ENCODE measurements around the gene NEURL2.
A peak's percentile ranks its signal among the peaks of the same experiment; 100 is the strongest.
"Not testable (repeated sequence)": the region's sequence is repeated elsewhere in the genome, so short reads cannot be mapped to it uniquely, and the experiment has no call there.

The NEURL2 gene

GRCh38 chr20:45933266-45934045, 42.4 kb upstream of the NEURL2 start:
- Histone ChIP-seq H3K36me3 (peaks cover 21% of the 10 kb centered on the region), H3K4me3 (peak overlapping the region; percentile 91), H3K9me3 (no peaks in the 10 kb centered on the region), H3K27ac (peak overlapping the region; percentile 100), H3K4me2 (peak overlapping the region; percentile 88), H3K4me1 (peaks cover 16% of the 10 kb centered on the region), H3K9ac (peak overlapping the region; percentile 100), H3K27me3 (no peaks in the 10 kb centered on the region), H4K20me1 (peaks cover 32% of the 10 kb centered on the region)
- no peak for TF ChIP-seq Cebpa-rat (IDR thresholded peaks at IDR 0.05)

- H3K4me2 ChIP-seq, H3K9ac ChIP-seq, H3K36me3 ChIP-seq, H3K4me3 ChIP-seq, H3K9me3 ChIP-seq, H3K27ac ChIP-seq, H3K27me3 ChIP-seq: not testable (repeated sequence)
- peaks cover 15% of the 10 kb centered on the region for H4K20me1 ChIP-seq
- peaks cover 16% of the 10 kb centered on the region for H3K4me1 ChIP-seq
These were observed 40.7 kb upstream of the NEURL2 start for GRCh38 chr20:45931680-45932079.

DNA sequence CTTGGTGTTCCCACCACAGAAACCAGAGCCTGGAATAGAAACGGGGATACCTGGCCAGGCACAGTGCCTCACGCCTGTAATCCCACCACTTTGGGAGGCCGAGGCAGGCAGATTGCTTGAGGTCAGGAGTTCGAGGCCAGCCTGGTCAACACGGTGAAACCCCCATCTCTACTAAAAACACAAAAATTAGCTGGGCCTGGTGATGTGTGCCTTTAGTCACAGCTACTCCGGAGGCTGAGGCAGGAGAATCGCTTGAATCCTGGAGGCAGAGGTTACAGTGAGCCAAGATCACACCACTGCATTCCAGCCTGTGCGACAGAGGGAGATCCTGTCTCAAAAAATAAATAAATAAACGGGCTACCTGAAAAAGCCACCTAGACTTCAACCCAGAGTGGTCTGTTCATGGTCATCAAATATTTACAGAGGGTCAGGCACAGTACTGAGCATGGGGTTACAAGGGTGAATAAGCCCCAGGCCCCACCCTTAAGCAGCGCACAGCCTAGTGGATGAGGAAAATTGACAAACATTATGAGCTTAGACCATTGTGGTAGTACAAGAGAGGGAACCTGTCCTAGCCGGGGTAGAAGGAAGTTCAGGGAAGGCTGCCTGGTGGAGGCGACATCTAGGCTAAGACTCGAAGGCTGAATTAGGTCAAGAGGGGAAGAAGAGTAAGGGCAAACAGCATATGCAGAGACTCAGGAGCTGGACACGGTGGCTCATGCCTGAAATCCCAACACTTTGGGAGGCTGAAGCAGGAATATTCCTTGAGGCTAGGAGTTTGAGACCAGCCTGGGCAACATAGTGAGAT, 36.3 kb upstream of the NEURL2 start:
- TF ChIP-seq Cebpa-rat (IDR thresholded peaks at IDR 0.05): no peak
- Histone ChIP-seq H3K36me3 (no peaks in the 10 kb centered on the region), H3K9me3 (no peaks in the 10 kb centered on the region), H3K4me1 (peaks cover 5% of the 10 kb centered on the region), H3K9ac (no peak overlapping the region), H4K20me1 (no peaks in the 10 kb centered on the region), H3K4me2 (no peak overlapping the region), H3K27me3 (no peaks in the 10 kb centered on the region), H3K4me3 (no peak overlapping the region), H3K27ac (no peak overlapping the region)

GRCh38 chr20:45926731-45927070, 35.7 kb upstream of the NEURL2 start:
- H3K4me1 ChIP-seq: peaks cover 8% of the 10 kb centered on the region
- no peak for TF ChIP-seq Cebpa-rat (IDR thresholded peaks at IDR 0.05)
- no peak overlapping the region for H3K9ac ChIP-seq
- no peaks in the 10 kb centered on the region for H3K9me3 ChIP-seq
- no peaks in the 10 kb centered on the region for H3K36me3 ChIP-seq
- no peaks in the 10 kb centered on the region for H3K27me3 ChIP-seq
- no peak overlapping the region for H3K4me3 ChIP-seq
- H3K4me2 ChIP-seq: no peak overlapping the region
- no peaks in the 10 kb centered on the region for H4K20me1 ChIP-seq
- no peak overlapping the region for H3K27ac ChIP-seq

GRCh38 chr20:45925821-45926506, 35.0 kb upstream of the NEURL2 start:
- H4K20me1 ChIP-seq: no peaks in the 10 kb centered on the region
- no peak for TF ChIP-seq Cebpa-rat (IDR thresholded peaks at IDR 0.05)

DNA sequence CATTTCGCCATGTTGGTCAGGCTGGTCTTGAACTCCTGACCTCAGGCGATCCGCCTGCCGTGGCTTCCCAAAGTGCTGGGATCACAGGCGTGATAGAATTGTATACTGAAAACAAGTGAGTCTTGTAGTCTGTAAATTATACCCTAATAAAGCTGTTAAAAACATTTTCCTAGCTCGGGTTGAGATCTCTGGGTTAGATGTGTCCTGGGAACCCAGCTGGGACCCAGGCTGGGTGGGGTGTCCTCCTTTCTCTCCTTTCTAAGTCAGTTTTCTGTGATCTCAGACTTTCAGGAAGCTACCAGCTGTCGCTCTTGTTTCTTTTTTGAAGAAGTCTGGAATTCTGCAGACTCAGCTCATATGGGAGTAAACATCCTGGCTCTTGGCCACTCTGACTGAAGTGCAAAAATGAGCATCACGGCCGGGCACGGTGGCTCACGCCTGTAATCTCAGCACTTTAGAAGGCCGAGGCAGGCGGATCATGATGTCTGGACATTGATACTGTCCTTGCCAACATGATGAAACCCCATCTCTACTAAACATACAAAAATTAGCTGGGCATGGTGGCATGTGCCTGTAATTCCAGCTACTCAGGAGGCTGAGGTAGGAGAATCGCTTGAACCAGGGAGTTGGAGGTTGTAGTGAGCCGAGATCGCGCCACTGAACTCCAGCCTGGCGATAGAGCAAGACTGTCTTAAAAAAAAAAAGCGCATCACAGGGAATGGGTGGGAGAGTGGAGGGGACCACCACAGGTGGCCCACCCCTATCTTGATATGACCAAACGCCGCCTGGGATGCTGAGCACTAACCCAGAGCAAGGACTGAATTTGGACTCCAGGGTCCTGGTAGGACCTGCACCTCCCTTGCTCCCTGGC, 33.6 kb upstream of the NEURL2 start:
- H3K36me3 ChIP-seq: no peaks in the 10 kb centered on the region
- peaks cover 8% of the 10 kb centered on the region for H3K4me1 ChIP-seq
- no peak for TF ChIP-seq Cebpa-rat (IDR thresholded peaks at IDR 0.05)
- H3K9me3 ChIP-seq: no peaks in the 10 kb centered on the region
- H3K9ac ChIP-seq: no peak overlapping the region
- H4K20me1 ChIP-seq: no peaks in the 10 kb centered on the region
- no peak overlapping the region for H3K4me2 ChIP-seq
- no peaks in the 10 kb centered on the region for H3K27me3 ChIP-seq
- H3K27ac ChIP-seq: no peak overlapping the region
- no peak overlapping the region for H3K4me3 ChIP-seq

More at GRCh38 chr20:45925821-45926506, 35.0 kb upstream of the NEURL2 start:
- Histone ChIP-seq H3K4me3 (no peak overlapping the region), H3K9me3 (no peaks in the 10 kb centered on the region), H3K27me3 (no peaks in the 10 kb centered on the region), H3K4me1 (peaks cover 8% of the 10 kb centered on the region), H3K4me2 (no peak overlapping the region), H3K9ac (no peak overlapping the region), H3K27ac (no peak overlapping the region), H3K36me3 (no peaks in the 10 kb centered on the region)

DNA sequence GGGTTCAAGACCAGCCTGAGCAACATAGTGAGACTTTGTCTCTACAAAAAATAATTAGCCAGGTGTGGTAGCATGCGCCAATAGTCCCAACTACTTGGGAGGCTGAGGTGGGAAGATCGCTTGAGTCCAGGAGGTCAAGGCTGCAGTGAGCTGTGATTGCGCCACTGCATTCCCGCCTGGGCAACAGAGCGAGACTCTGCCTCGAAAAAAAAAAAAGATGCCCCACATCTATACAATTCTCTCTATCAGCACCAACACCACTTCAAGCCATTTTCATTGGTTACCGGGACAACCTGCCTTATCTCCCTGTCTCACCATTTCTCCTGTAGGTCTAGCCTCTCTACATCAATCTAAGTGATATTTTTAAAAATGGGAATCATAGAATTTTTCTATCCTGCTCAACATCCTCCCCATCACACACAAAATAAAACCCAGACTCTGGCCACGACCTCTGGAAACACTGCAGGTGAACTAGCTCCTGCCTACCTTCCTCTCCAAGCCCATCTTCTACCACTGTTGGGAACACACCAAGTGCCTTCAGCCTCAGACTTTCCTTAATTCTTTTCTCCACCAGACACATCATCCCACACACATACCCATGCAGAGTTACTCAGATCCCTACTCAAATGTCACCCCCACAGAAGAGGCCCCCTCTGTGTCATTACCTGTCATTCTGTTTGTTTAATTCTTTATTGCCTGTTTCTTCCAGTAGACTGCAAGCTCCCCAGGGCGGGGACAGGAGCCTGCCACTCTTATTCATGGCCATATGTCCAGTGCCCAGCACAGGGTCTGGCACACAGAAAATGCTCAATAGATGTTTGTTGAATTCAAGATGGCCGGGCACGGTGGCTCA, 30.6 kb upstream of the NEURL2 start:
- Histone ChIP-seq H3K36me3 (no peaks in the 10 kb centered on the region), H3K4me1 (peaks cover 8% of the 10 kb centered on the region), H3K9ac (no peak overlapping the region), H3K27ac (no peak overlapping the region), H3K4me2 (no peak overlapping the region), H3K4me3 (no peak overlapping the region), H3K27me3 (no peaks in the 10 kb centered on the region), H3K9me3 (no peaks in the 10 kb centered on the region), H4K20me1 (no peaks in the 10 kb centered on the region)
- TF ChIP-seq Cebpa-rat (IDR thresholded peaks at IDR 0.05): no peak

DNA sequence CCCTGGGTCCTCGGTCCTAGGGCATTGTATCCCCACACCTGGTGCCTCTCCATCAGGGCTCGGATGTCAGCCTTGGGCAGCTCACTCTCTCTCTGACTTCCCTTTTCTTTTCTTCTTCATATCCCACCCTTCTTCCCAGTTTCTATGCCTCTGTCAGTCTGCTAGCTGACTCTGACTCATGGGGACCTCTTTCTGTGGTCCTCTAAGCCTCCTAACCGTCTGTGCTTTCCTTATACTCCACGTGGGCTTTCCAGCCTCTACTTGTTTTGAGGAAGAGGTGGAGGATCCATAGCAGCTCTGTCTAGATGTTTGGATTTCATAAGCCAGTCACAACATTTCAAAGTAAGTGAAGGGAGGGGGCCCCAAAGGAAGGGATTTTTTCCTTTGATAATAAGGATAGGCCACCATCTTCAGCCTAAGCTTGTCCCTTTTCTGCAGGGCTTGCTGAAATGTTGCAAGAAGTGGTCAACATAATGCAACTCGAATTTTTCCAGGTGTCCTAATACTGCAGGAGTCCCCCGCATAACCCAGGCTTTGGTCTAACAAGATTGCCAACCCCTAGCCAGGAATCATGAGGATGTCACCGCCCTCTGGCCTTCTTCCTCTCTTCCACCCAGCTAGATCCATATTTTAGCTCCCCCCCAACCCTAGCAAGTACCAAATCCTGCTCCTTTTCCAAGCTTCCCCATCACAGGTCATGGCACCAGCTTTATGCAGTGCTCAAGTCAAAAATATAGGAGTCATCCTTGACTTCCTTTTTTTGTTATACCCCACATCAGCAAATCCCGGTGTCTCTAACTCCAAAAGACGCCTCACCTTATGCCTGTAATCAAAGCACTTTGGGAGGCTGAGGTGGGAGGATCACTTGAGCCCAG, 29.7 kb upstream of the NEURL2 start:
- no peak for TF ChIP-seq Cebpa-rat (IDR thresholded peaks at IDR 0.05)
- Histone ChIP-seq H4K20me1 (no peaks in the 10 kb centered on the region), H3K27ac (no peak overlapping the region), H3K36me3 (no peaks in the 10 kb centered on the region), H3K27me3 (no peaks in the 10 kb centered on the region), H3K9ac (no peak overlapping the region), H3K4me1 (peaks cover 8% of the 10 kb centered on the region), H3K9me3 (no peaks in the 10 kb centered on the region), H3K4me3 (no peak overlapping the region), H3K4me2 (no peak overlapping the region)

All from BLaER1 (cell line).